Chondrocyte (in vitro differentiated cells): ENCODE data around the gene EXOSC3. TPM values are rescaled to one million over a fixed set of nuclear protein-coding genes. Genes with fewer than 3 reads are reported as not detected.
"Not testable (repeated sequence)": the region's sequence is repeated elsewhere in the genome, so short reads cannot be mapped to it uniquely, and the experiment has no call there.

Experiments used
- DNase-seq: peaks from one replicate; pipeline ENCODE4 v3.0.0; 2021; ENCODE audit warnings: mixed read lengths, low spot score
- H3K27ac Mint-ChIP-seq: one replicate; pipeline ENCODE4 v1.8.0; 2021; ENCODE audit warnings: mild to moderate bottlenecking, moderate library complexity, mixed read lengths; ENCODE audit not compliant: unreplicated experiment
- H3K27me3 Mint-ChIP-seq: 2 replicates; pipeline ENCODE4 v1.8.0; 2021; ENCODE audit warnings: low read depth, mixed read lengths
- H3K36me3 Mint-ChIP-seq: 2 replicates; pipeline ENCODE4 v1.8.0; 2021; ENCODE audit warnings: low read depth, mixed read lengths
- H3K4me1 Mint-ChIP-seq: 2 replicates; pipeline ENCODE4 v1.8.0; 2021; ENCODE audit warnings: low read depth, mild to moderate bottlenecking, mixed read lengths
- H3K4me3 Mint-ChIP-seq: one replicate; pipeline ENCODE4 v1.8.0; 2021; ENCODE audit warnings: mild to moderate bottlenecking, moderate library complexity, mixed read lengths; ENCODE audit not compliant: unreplicated experiment
- H3K9me3 Mint-ChIP-seq: 2 replicates; pipeline ENCODE4 v1.8.0; 2021; ENCODE audit warnings: low read depth, mixed read lengths
- CTCF ChIP-seq: fragments of 200-600 bp; sonication (generic); IDR thresholded peaks from 2 replicates; pipeline ENCODE4 v1.5.0; 2021; ENCODE audit warnings: antibody characterized with exemption, mild to moderate bottlenecking, moderate library complexity
- long read RNA-seq: library from polyadenylated mRNA; stranded (forward); transcript quantifications from one replicate; pipeline ENCODE4 v2.0.0, GENCODE V29; 2021
- total RNA-seq: library from RNA; stranded (reverse); gene quantifications from 3 replicates; pipeline ENCODE4 v1.2.1, GENCODE V29; 2021

Gene EXOSC3
- total RNA-seq: 22.8 to 30.2 TPM (median 23.8 TPM) in 3 replicates
- long read RNA-seq, transcript EXOSC3-201 (4 exons, 1,806 nt): major isoform, 13 of 17 reads
- long read RNA-seq, partial matches to known transcripts: 1 of 17 reads
- long read RNA-seq, other reads (novel, unspliced or antisense): 2 of 17 reads

- no peaks in the 10 kb centered on the region for H3K9me3 Mint-ChIP-seq
- peaks cover 13% of the 10 kb centered on the region for H3K36me3 Mint-ChIP-seq
- H3K4me3 Mint-ChIP-seq: peak within 1 kb of the TSS; percentile 97
- H3K27me3 Mint-ChIP-seq: no peaks in the 10 kb centered on the region
- peak; percentile 45 for TF ChIP-seq CTCF
- H3K4me1 Mint-ChIP-seq: peaks cover 39% of the 10 kb centered on the region
- DNase-seq: peak; percentile 96
- peak within 1 kb of the TSS; percentile 96 for H3K27ac Mint-ChIP-seq
These were observed at the start of gene EXOSC3 for GRCh38 chr9:37784616-37785483. EXOSC3 (minus strand) TSS chr9:37785064; CDS start chr9:37785044, 20 bp downstream.

- no peak overlapping the region for H3K4me3 Mint-ChIP-seq
- DNase-seq: no peak
- no peak for TF ChIP-seq CTCF
- peaks cover 20% of the 10 kb centered on the region for H3K36me3 Mint-ChIP-seq
- H3K27ac Mint-ChIP-seq: peak overlapping the region; percentile 46
- no peaks in the 10 kb centered on the region for H3K4me1 Mint-ChIP-seq
- H3K9me3 Mint-ChIP-seq: no peaks in the 10 kb centered on the region
- no peaks in the 10 kb centered on the region for H3K27me3 Mint-ChIP-seq
These were observed 42.8 kb upstream of the EXOSC3 start for GRCh38 chr9:37827483-37828165.

- H3K27me3 Mint-ChIP-seq, DNase-seq, H3K4me1 Mint-ChIP-seq, H3K27ac Mint-ChIP-seq, H3K4me3 Mint-ChIP-seq, H3K9me3 Mint-ChIP-seq: not testable (repeated sequence)
- H3K36me3 Mint-ChIP-seq: peaks cover 34% of the 10 kb centered on the region
These were observed 40.3 kb upstream of the EXOSC3 start for GRCh38 chr9:37825174-37825573.

GRCh38 chr9:37820142-37820541, 35.3 kb upstream of the EXOSC3 start:
- Mint-ChIP-seq H3K4me1 (no peaks in the 10 kb centered on the region), H3K27me3 (no peaks in the 10 kb centered on the region), H3K36me3 (peaks cover 21% of the 10 kb centered on the region), H3K4me3 (no peak overlapping the region), H3K9me3 (no peaks in the 10 kb centered on the region), H3K27ac (no peak overlapping the region)
- DNase-seq: no peak
- no peak for TF ChIP-seq CTCF

- Mint-ChIP-seq H3K27me3 (no peaks in the 10 kb centered on the region), H3K9me3 (no peaks in the 10 kb centered on the region)
These were observed 34.0 kb upstream of the EXOSC3 start for GRCh38 chr9:37818849-37819248.

More at GRCh38 chr9:37818849-37819248, 34.0 kb upstream of the EXOSC3 start:
- H3K36me3 Mint-ChIP-seq: peaks cover 18% of the 10 kb centered on the region
- no peak for TF ChIP-seq CTCF
- no peaks in the 10 kb centered on the region for H3K4me1 Mint-ChIP-seq
- no peak overlapping the region for H3K4me3 Mint-ChIP-seq
- no peak overlapping the region for H3K27ac Mint-ChIP-seq
- DNase-seq: no peak
